Omental fat pad (tissue), 4 donors: Measurements from ENCODE around the gene EPHA3. TPM values are rescaled to one million over a fixed set of nuclear protein-coding genes. Genes with fewer than 3 reads are reported as not detected.

Experiments used
- ATAC-seq: fragments of 150-250 bp; one replicate; pipeline ENCODE4 v1.9.1; 2016; ENCODE audit warnings: mild to moderate bottlenecking, moderate library complexity; ENCODE audit not compliant: low FRiP score
- DNase-seq: peaks from one replicate; pipeline ENCODE4 v3.0.0-alpha.2; 2019; ENCODE audit warnings: low spot score
- total RNA-seq, 4 donors: library from RNA; depleted of rRNA; stranded (reverse); fragments of >200 nt; gene quantifications; one replicate each; pipeline ENCODE4 v1.1.0, GENCODE V29; 2016
- TF ChIP-seq, protein P1 (sequence below), 3 donors: fragments of 450-650 bp; IDR thresholded peaks; one replicate each; pipeline ENCODE4 v1.5.1; 2016 to 2017; ENCODE audit warnings: antibody characterized with exemption in 3 of 3, mild to moderate bottlenecking in 3 of 3, moderate library complexity in 2 of 3

The EPHA3 gene
- total RNA-seq, 4 donors from 2014 or later: 2.8 to 15.3 (median 4.9) TPM

DNA sequence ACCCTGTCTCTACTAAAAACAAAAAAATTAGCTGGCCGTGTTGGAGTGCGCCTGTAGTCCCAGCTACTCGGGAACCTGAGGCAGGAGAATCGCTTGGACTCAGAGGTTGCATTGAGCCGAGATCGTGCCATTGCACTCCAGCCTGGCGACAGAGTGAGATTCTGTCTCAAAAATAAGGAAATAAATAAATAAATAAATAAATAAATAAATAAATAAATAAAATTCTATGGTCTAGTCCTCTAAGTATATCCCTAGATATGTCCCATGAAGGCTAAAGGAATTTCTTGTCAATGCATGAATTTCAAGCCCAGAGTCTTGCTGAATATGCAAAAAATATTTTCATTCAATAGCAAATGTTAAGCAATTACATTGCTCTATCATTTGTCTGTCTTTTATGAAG, 149.0 kb downstream of the EPHA3 start:
- TF ChIP-seq, protein P1, sequence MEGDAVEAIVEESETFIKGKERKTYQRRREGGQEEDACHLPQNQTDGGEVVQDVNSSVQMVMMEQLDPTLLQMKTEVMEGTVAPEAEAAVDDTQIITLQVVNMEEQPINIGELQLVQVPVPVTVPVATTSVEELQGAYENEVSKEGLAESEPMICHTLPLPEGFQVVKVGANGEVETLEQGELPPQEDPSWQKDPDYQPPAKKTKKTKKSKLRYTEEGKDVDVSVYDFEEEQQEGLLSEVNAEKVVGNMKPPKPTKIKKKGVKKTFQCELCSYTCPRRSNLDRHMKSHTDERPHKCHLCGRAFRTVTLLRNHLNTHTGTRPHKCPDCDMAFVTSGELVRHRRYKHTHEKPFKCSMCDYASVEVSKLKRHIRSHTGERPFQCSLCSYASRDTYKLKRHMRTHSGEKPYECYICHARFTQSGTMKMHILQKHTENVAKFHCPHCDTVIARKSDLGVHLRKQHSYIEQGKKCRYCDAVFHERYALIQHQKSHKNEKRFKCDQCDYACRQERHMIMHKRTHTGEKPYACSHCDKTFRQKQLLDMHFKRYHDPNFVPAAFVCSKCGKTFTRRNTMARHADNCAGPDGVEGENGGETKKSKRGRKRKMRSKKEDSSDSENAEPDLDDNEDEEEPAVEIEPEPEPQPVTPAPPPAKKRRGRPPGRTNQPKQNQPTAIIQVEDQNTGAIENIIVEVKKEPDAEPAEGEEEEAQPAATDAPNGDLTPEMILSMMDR (IDR thresholded peaks at IDR 0.05): no peak
- ATAC-seq (no peak), DNase-seq (no peak)

DNA sequence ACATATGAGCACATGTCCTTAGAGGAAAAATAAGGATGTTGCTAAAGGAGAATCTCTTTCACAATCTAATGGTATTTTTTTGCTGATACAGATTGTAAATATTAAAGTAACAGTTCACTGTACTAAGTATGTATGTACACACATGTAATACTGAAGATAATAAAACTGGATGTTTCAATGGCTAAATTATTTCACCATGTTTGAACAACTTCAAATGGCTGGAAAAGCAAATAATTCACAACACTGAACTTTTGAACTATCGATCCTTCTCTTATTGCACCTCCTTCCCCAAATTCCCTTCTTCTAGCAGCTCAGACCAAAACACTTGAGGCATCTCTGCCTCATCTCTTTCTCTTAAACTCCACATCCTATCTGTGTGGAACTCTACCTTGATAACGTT, 149.5 kb downstream of the EPHA3 start:
- no peak for DNase-seq
- TF ChIP-seq, protein P1 (IDR thresholded peaks at IDR 0.05): no peak
- no peak for ATAC-seq

DNA sequence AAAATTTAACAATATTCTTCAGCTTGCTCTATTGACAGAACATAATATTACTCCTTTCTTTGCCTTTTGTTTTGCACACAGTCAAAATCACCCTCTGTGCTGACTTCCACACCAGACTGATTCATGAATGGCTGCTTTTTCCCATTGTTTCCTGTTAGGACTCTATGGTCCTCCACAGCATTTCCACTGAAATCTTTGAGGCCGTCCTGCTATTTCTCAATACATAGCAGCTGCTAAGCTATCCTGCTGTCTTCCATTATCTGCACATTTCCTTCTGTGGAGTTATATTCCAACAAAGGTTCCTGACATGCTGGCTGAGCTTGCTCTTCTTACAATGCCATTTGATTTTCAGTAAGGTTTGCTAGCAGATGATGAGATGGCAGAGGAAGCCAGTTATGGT, 153.3 kb downstream of the EPHA3 start:
- no peak for DNase-seq
- no peak for ATAC-seq
- TF ChIP-seq, protein P1 (IDR thresholded peaks at IDR 0.05): no peak

DNA sequence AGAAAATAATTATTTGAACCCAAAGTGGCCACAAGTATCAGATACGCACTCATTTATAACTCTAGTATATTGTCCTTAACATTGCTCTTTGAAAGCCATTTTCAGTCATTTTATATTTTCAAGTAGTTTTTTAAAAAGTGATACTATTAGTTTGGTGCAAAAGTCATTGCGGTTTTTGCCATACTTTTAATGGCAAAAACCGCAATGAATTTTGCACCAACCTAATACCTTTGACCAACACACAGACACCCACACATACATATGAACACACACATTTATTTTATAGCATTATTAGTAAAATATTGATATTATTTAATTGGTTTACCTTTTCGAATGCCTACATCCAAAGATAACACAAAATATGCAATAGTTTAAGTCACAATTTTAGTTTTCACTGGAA, 154.3 kb downstream of the EPHA3 start:
- DNase-seq: no peak
- TF ChIP-seq, protein P1 (IDR thresholded peaks at IDR 0.05): no peak
- ATAC-seq: no peak

DNA sequence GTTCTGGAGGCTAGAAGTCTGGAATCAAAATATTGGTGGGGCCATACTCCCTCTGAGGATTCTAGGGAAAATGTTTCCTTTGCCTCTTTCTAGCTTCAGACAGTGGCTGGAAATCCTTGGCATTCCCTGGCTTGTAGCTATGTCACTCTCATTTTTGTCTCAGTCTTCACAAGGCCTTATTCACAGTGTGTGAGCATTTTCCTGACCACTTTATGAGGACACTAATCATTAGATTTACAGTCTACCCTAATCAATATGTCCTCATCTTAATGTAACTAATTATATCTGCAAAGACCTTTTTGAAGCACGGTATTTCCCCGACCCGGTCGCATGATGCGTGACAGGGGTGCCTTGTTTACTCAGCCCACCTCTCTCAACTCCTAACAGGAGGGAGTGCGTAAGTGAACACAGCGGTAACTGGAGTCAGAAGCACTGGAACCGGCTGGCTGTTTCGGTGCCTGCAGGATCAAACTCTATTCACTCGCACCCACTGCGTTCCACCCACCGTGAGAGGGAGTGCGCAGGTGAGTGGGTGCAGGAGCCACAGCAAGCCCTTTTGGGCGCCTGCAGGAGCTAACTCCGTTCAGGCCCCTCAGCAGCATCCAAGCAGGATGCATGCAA, 155.0 kb downstream of the EPHA3 start:
- ATAC-seq (no peak), DNase-seq (no peak)
- TF ChIP-seq, protein P1 (IDR thresholded peaks at IDR 0.05): no peak

DNA sequence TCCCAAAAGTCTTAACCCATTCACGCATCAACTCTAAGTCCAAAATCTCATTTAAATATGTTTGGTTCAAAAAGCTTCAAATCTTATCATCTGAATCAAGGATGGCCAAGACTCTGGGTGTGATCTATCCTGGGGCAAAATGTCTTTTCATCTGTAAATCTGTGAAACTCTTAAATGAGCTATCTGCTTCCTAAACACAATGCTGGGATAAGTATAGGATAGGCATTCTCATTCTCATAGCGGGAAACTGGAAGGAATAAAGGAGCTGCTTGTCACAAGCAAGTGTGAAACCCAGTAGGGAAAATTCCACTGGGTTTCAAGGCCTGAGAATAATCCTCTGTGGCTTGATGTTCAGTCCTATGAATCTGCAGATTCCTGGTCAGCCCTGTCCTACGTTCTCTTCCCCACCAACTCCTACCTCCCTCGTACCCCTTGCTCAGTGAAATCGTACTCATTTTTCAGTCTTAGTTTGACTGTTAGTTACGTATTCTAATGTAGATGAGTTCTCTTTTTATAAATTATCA, 156.7 kb downstream of the EPHA3 start:
- no peak for ATAC-seq
- DNase-seq: no peak
- TF ChIP-seq, protein P1 (IDR thresholded peaks at IDR 0.05): no peak

DNA sequence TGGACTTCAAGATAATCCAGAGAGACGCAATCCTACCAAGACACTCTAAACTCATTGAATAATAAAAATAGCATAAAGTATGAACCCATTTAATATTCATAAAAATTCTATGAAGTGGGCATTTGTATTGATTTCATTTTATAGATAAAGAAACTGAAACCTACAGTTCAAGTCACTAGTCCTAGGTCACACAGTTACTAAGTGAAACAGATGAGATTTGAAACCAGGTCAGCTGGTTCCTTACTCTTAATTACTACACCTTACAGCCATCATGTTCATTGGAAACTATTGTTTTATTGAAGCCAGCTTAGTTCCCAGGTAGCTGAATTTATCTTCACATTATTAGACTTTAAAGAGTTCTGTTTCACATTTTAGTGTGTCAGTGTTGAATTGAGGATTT, 158.7 kb downstream of the EPHA3 start:
- no peak for DNase-seq
- no peak for ATAC-seq
- TF ChIP-seq, protein P1 (IDR thresholded peaks at IDR 0.05): no peak
